Measurements from ENCODE around the gene PTPRQ.
"Not testable (repeated sequence)": the region's sequence is repeated elsewhere in the genome, so short reads cannot be mapped to it uniquely, and the experiment has no call there.

The PTPRQ gene

DNA sequence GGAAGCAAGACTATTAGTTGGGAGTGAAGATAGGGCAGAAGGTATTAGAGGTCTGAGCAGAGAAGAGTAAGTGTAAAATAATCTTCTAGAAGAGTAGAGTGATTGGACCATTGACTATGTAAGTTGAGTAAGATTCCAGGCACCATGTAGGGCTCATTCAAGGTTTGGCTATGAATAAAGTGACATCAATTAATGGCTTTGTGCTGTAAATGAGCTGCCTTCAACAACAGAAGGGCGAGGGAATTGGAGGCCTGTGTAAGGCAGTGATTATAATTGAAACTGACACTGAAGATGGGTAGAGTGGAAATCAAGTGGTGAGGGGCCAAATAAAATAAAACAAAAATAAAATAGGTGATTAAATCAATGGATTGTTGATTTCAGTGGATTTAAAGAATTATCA, 26.4 kb downstream of the PTPRQ start:
- DNase-seq (ENCODE audit: low read depth), result no peak

DNA sequence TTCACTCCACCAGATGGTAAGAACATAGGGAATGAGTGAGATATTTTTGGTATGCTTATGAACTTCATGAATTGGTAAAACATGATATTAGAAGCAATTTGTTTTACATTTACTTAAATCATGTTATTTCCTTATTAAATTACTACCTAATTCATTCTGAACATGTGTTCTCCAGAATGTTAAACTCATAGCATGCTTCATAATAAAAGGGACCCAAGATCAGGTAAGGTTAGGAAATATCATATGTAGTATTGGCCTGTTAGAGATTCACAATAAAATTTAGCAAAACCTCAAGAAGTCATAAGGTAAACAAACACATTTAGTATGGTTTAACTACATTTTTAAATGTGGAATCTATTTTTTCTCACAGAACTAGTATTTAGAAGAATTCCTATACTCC, 28.2 kb downstream of the PTPRQ start:
- peak; percentile 40 for DNase-seq (ENCODE audit: low read depth)

- DNase-seq (ENCODE audit: low read depth), result peak; percentile 80
Measured at GRCh38 chr12:80472911-80473500, 29.0 kb downstream of the PTPRQ start.

- not testable (repeated sequence) for DNase-seq (ENCODE audit: low read depth)
Measured at GRCh38 chr12:80477521-80478145, 33.6 kb downstream of the PTPRQ start.

DNA sequence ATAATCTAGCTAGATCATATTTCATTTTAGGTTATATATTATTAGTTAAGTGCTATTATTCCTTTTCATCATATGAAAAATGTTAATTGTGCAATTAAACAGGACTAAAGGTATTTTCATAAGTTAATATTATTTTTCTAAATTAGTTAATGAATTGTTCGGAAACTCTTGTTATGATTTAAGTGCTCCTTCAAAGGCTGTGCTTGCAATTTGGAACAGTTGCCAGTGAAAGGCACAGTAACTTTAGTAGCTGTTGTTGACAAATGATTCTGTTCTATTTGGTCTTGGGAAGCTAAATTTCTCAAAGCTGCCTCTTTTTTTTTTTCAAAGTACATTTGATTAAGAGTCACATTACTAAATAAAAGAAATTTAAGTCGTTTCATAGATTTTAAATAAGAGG, 40.7 kb downstream of the PTPRQ start:
- DNase-seq (ENCODE audit: low read depth), result no peak

GRCh38 chr12:80485222-80485987, 41.4 kb downstream of the PTPRQ start:
- DNase-seq (ENCODE audit: low read depth), result no peak

DNA sequence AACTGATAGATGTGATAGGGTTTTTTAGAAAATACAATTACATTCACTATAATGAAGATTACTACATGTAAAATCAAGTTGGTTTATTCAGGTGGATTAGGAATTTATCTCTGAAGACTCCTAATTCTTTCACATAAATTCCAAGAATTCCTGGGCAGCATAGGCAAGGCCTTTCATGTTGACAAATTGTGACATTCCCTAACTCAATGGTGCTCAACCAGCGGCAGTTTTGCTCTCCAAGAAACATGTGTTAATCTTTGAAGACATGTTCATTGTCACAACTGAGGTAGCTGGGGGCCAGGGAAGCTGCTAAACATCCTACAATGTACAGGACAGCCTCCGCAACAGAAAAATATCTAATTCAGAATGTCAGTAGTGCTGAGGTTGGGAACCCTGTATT, 46.3 kb downstream of the PTPRQ start:
- DNase-seq (ENCODE audit: low read depth), result no peak

GRCh38 chr12:80491166-80491565, 47.1 kb downstream of the PTPRQ start:
- DNase-seq (ENCODE audit: low read depth), result no peak

- DNase-seq (ENCODE audit: low read depth), result no peak
Measured at GRCh38 chr12:80493466-80493865, 49.4 kb downstream of the PTPRQ start.

DNA sequence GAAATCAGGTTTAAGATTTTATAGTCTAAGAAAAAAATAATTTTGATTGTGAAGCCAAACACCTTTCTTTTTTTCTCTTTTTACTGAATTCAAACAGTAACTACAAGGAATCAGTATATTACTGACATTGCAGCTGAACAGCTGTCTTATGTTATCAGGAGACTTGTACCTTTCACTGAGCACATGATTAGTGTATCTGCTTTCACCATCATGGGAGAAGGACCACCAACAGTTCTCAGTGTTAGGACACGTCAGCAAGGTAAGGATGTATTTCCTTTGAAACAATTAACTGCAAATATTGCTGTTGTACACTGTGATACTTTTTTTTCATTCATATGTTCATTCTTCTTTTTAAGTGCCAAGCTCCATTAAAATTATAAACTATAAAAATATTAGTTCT, 50.8 kb downstream of the PTPRQ start:
- no peak for DNase-seq (ENCODE audit: low read depth)

DNA sequence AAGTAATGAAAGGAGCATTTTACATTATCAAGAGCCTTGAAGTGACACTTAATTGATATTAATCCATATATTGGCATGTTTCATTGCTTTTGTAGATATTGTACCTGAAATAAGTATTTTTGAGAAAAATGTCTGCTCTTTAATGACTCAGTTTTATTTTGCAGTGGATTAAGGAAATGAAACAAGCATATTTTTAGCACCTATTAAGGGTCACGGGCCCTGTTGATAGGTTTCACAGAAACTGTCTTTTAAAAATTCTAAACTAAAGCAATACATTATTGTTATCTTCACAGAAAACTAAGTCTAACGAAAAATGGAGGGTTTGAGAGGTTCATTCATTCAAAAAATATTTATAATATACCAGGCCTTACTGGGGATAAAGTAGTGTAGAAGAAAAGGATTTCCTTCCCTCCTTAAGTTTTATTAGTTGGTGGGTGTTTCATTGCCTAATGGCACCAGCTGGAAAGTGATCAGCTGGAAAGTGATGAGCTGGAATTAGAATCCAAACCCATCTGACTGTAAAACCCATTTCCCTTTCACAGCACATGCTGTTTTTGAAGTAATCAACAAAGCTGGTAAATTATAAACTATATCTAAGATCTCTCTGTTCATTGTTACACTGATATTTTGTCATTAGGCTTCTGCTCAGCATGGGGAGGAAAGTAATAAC, 54.2 kb downstream of the PTPRQ start:
- DNase-seq (ENCODE audit: low read depth), result no peak

DNA sequence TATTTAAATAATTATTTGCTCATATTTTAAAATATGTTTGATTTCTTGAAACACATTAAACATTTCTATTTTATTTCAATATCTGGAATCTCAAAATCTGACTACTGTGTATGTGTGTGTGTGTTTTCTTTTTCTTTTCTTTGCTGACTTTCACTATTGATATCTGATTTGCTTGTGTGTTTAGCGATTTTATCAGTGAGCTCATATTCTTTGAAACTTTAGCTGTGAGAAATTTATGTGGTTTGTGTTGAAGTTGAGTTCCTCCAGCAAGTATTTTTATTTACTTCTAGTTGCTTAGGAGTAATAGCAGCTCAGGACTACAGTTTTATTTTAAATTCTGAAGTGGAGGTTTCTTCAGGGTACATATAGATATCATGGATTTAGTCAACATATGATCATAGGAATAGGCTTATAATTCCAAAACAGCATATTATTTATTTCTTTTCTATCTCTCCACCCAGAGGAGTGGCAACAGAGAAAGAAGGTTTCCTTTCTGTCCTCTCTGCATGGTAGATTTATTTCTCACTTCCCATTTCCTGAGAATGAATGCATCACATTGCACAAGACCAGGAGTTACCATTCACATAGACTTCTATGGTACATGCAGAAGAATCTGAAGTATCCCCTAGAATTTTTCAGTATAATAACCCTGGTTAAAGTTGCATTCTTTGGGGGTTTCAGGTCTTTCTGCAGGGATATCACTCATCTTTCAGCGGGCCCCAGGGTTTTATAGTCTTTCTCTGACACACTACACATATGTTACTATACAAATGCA, 60.5 kb downstream of the PTPRQ start:
- no peak for DNase-seq (ENCODE audit: low read depth)

DNA sequence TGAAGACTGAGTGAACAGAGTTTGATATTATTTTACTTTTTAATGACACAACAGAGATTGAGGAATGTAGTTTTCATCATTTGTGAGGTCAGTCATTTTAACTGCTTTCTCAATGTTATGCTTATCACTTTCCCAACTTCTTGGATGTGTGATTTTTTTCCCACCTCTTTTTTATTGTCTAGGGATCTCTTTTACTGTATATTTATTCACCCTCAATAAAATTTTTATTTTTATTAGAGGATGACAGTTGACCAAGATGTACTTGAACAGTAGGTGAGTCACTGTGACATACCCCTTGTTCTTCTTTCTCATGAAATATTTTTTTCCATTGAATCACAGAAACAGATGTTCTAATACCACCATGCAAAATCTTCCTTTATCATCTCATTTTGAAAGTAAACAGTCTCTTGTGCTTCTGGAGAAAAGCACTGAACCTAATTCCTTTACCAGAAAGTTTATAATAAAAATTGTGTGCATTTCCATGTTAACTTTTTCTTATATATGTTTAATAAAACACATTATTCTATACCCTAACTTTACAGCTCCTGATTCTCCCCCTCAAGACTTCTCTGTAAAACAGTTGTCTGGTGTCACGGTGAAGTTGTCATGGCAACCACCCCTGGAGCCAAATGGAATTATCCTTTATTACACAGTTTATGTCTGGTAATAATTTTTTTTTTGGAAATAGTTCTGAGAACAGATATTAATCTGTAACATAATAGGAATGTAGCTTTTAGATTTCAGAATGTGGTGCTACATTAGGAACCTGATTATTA, 65.9 kb downstream of the PTPRQ start:
- peak; percentile 69 for DNase-seq (ENCODE audit: low read depth)

- DNase-seq (ENCODE audit: low read depth), result no peak
Measured at GRCh38 chr12:80512781-80513180, 68.7 kb downstream of the PTPRQ start.

GRCh38 chr12:80513211-80513610, 69.2 kb downstream of the PTPRQ start:
- DNase-seq (ENCODE audit: low read depth), result no peak

GRCh38 chr12:80517655-80518054, 73.6 kb downstream of the PTPRQ start:
- DNase-seq (ENCODE audit: low read depth), result no peak

- peak; percentile 35 for DNase-seq (ENCODE audit: low read depth)
Measured at GRCh38 chr12:80531646-80532045, 87.6 kb downstream of the PTPRQ start.

- DNase-seq (ENCODE audit: low read depth), result no peak
Measured at GRCh38 chr12:80539029-80539428, 95.0 kb downstream of the PTPRQ start.

DNA sequence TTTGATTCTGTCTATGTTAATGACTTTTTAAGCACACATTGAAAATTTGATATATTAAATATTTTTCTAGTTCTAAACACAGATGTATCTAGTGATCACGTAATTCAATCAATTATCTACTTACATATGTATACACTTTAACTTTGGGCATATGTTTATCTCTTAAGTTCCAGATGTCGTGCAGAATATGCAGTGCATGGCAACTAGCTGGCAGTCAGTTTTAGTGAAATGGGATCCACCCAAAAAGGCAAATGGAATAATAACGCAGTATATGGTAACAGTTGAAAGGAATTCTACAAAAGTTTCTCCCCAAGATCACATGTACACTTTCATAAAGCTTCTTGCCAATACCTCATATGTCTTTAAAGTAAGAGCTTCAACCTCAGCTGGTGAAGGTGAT, 105.3 kb downstream of the PTPRQ start:
- no peak for DNase-seq (ENCODE audit: low read depth)

- peak; percentile 88 for DNase-seq (ENCODE audit: low read depth)
Measured at GRCh38 chr12:80551897-80552296, 107.9 kb downstream of the PTPRQ start.

GRCh38 chr12:80553316-80553715, 109.3 kb downstream of the PTPRQ start:
- peak; percentile 74 for DNase-seq (ENCODE audit: low read depth)
